Smooth muscle cell of the brain vasculature (primary cell): ENCODE measurements around the gene CFP.
"Not testable (repeated sequence)": the region's sequence is repeated elsewhere in the genome, so short reads cannot be mapped to it uniquely, and the experiment has no call there.

Experiments
- DNase-seq: peaks from one replicate; pipeline ENCODE4 v3.0.0-alpha.2; 2012; ENCODE audit warnings: low read depth, low spot score

Gene CFP

GRCh38 chrX:47605024-47605423 is 24.7 kb downstream of the CFP start:
- DNase-seq: no peak

GRCh38 chrX:47603125-47603524 is 26.6 kb downstream of the CFP start:
- DNase-seq: not testable (repeated sequence)

GRCh38 chrX:47597222-47597621 is 32.5 kb downstream of the CFP start:
- DNase-seq: no peak

GRCh38 chrX:47596256-47596655 is 33.5 kb downstream of the CFP start:
- DNase-seq: no peak

- DNase-seq: no peak
Measured at GRCh38 chrX:47595716-47596251, 33.9 kb downstream of the CFP start.

- DNase-seq: no peak
Measured at GRCh38 chrX:47593522-47593921, 36.2 kb downstream of the CFP start.

GRCh38 chrX:47590984-47591383 is 38.7 kb downstream of the CFP start:
- no peak for DNase-seq

- DNase-seq: no peak
Measured at GRCh38 chrX:47587906-47588735, 41.6 kb downstream of the CFP start.

- DNase-seq: no peak
Measured at GRCh38 chrX:47587091-47587891, 42.4 kb downstream of the CFP start.

- DNase-seq: no peak
Measured at GRCh38 chrX:47586043-47586787, 43.5 kb downstream of the CFP start.

- DNase-seq: no peak
Measured at GRCh38 chrX:47585273-47585672, 44.5 kb downstream of the CFP start.

GRCh38 chrX:47584714-47585113 is 45.0 kb downstream of the CFP start:
- DNase-seq: no peak

- DNase-seq: no peak
Measured at GRCh38 chrX:47583240-47583861, 46.4 kb downstream of the CFP start.

GRCh38 chrX:47581731-47582647 is 47.7 kb downstream of the CFP start, which contains the start of gene TIMP1:
Gene TIMP1, plus strand, starts transcription at chrX:47582436. Its CDS starts 980 bp downstream, at chrX:47583416.
- DNase-seq: peak; percentile 70

- no peak for DNase-seq
Measured at GRCh38 chrX:47579537-47579936, 50.2 kb downstream of the CFP start.

GRCh38 chrX:47578692-47579091 is 51.0 kb downstream of the CFP start:
- no peak for DNase-seq

- DNase-seq: no peak
Measured at GRCh38 chrX:47577901-47578300, 51.8 kb downstream of the CFP start.

- no peak for DNase-seq
Measured at GRCh38 chrX:47577424-47577823, 52.3 kb downstream of the CFP start.

GRCh38 chrX:47576021-47576898 is 53.5 kb downstream of the CFP start:
- no peak for DNase-seq
